Suppressor macrophage treated with lipopolysaccharide for 1 hour (primary cell): ENCODE measurements around the gene PPP1R9B.

Experiments used
- DNase-seq, 3 donors: peaks; one replicate each; pipeline ENCODE4 v3.0.0-alpha.2; 2020 to 2022

The PPP1R9B gene

DNA sequence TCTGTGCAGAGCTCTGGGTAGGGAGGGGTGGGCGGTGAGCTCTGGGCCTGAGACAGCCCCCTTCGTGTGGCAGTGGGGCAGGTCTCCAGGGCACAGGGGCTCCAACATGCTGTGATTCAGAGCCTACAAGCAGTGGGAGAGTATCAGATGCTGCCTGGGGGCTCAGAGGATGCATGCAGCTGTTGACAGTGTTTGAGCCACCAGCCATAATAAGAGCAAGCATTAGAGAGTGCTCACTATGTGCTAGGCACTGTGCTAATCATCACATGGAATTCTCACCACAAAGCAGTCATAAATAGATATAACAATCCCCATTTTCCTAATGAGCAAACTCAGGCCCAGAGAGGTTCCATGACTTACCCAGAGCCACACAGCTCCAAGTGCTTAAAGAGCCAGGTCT is 47.2 kb downstream of the PPP1R9B start:
- no peak for DNase-seq

DNA sequence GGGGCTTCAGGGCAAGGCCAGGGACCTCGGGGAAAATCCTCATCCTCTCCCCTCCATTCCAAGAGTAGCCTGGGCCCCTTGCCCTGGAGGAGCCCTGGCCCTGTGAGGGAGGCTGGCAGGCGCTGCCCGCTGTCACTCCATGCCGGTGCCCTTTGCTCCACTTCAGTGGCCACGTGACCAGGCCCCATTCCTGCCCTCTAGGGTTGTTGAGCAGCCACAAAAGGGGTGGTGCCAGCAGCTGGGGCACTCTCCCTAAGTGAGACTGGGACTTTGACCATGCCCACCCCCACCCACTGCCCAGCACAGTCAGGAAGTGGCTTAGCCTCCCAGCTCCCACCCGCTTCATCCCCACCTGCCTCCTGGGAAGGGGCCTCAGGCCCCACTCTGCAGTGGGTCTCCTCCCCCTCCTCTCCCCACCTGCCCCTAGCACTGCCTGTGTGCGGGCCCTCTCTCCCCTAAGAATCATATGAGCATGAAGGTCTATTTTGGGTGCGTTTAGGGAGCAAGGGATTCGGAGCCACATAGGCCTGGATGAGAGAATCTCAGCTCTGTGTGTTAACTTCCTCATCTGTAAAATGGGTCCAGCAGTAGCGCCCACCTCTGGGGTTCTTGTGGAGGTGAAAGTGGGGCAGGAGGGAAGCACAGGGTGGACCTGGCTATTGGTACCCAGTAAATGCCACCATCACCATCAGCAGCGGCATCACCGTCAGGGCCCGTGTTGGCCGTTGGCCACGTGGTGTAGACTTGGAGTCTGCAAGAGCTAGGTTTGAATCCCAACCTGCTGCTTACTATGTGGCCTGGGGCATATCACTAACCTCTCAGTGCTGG is 48.1 kb downstream of the PPP1R9B start:
- no peak for DNase-seq

DNA sequence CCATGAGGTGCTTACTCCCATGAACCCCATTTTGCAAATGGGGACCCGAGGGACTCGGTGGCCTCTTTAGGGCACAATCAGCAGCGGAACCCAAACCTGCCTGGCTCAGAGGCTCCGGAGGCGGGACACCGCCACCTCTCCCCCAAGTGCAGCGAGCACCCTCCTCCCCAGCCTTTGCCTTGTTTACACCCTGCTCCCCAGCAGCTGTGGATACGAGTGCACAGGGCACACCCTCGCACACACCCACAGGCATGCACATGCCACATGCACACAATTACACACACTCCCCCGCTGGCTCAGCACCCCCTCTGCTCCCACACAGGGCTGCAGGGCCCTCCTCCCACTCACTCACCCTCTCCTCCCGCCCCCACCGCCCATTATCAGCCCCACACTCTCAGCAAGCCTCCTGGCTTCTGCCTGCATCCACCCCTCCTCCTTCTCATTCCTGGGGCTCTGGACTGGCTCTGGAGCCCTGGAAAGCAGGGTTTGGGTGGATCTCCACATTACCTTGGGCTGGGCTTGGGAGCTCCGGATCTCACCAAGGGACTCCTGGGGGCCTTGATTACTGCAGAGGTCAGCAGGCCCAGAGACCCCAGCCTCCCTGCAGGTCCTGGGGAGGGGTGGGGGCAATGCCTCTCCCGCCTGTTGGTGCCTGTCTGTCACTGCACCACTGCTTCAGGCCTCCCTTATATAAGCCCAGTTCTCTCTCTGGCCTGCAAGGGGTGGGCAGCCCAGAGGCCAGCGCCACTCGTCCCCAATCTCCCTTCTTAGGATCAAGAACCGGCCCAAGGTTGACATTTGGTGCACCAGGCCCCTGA is 48.9 kb downstream of the PPP1R9B start:
- DNase-seq, result no peak

DNA sequence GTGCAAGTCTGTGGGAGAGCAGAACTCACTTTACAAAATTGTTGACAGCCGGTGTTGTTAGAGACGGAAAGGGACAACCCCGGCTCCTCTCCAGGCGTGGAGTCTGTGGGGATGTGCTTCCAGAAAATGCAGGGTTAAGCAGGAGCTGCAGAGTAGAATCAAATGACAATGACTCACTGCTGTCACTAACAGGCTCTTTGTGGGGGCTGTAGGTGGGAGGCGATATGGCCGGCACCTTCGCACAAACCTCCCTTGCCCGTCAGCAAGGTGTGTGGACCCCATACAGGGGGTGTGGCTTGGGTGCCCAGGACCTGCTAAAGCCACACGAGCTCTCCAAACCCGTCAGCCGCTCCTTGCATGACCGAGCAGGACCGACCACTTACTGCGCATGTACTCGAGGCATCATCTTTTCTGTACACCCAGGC is 49.5 kb downstream of the PPP1R9B start:
- no peak for DNase-seq

DNA sequence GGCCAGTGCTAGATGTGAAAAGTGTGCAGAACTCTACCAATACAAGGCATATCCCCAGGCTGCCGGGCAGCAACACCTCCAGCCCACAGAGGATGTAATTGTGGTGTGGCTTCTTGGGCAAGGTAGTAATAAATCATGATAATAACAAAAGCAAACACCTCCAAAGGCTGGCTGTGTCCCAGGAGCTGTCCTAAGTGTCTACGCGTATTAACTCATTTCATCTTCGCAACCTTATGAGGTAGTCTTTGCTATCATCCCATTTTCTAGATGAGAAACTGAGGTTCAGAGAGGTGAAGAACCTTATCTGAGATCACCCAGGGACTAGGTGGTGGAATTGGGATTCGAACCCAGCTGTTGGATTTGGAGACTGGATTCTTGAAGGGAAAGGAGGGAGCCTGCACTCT is 50.0 kb downstream of the PPP1R9B start:
- DNase-seq, result no peak

DNA sequence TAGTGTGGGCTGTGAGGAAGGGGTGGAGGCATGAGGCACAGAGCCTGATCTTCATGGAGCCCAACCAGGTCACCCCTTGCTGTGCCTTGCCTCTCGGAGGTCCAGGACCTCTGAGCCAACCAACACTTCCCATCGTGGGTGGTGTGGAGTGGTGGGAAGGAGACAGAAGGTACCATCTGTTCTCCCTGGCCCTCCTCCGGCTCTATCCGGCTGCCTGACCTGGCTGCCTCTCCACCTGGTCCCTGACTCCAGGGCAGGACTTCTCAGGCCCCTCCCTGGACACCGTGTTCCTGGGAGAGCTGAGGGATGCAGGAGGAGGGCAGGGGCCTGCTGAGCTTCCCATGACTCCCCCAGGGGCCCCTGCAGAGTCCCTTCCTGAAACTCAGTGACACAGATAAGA is 51.5 kb downstream of the PPP1R9B start:
- no peak for DNase-seq

DNA sequence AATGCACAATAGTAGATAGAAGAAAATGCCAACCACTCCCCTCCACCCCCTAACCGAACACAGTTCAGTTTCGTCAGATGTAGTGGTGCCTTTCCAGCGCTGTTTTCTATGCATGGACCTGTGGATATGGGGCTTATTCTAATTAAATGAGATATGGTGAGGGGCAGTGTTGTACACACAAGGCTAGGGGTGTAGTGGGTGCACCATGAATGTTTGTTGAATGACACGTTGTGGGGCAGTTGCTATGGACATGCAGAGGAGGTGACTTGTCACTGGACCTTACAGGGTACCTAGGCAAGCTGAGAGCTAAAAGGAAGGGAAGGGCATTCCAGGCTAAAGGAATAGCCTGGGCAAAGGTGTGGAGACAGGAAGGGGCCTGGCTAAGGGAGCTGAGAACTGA is 51.9 kb downstream of the PPP1R9B start:
- DNase-seq, result no peak

DNA sequence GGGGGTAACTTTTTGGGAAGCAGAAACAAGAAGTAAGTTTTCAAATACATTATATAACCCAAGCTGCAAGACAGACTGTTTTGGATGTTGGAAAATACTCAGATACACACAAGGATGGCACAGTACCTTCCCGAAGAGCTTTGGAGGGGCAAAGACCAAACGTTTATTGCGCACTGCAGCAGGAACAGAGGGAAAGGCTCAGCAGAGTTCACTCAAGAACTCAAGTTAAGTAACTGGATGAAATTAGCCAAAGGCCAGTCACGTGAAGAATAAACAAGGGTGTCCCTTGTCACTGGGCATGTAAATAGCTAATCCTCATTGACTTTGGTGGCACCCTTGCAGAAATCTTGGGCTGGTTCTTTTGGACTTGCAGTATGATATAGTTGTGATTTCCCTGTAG is 52.6 kb downstream of the PPP1R9B start:
- no peak for DNase-seq

DNA sequence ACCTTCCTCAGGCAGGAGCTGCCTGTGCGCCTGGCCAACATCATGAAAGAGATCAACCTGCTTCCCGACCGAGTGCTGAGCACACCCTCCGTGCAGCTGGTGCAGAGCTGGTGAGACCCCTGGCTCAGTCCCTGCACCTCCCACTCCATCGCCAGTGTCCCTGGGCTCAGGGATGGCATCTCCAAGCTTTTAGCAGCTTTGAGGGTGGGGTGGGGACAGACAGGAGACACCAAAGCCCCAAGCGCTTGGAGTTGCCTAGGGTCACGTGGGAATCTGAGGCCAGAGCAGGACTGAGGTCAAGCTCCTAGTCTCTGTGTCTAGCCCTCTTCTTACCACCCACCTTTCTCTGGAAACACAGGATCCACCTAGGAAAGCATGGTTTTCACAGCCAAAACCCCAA is 53.0 kb downstream of the PPP1R9B start:
- DNase-seq, result no peak

DNA sequence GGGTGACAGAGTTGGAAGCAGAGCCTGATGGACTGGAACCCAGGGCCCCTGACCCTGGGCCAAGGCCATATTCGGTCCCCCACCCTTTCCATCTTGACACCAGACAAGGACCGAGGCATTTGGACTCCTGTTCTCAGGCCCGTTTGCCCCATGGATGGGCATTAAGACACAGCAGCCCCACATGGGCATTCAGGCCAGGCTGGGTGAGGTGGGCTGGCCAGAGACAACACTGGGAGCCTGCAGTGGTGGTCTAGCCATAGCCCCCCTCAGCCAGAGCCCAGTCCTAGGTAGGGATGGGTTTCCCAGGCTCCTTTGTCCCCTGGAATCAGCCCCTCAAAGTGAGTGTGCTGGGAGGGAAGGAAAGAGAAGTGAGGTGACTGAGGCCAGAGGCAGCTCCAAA is 53.7 kb downstream of the PPP1R9B start:
- DNase-seq, result no peak

DNA sequence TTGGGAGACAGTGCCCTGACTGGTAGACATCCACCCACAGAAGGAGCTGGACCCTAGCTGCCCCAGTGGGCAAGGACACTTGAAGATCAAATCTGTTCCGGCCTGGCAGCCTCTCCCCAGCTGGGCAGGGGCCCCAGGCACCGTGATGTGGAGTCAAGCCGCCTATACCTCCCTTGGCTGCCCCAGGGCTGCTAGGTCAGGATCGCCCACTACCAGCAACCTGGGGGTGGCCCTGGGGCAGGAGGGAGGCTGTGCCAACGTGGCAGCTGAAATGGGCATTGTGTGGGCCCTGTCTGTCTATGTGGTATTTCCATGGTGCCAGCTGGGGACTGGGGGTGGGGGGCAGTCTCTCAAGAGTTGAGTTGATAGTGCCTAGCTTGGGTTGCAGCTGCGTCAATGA is 54.4 kb downstream of the PPP1R9B start:
- no peak for DNase-seq

DNA sequence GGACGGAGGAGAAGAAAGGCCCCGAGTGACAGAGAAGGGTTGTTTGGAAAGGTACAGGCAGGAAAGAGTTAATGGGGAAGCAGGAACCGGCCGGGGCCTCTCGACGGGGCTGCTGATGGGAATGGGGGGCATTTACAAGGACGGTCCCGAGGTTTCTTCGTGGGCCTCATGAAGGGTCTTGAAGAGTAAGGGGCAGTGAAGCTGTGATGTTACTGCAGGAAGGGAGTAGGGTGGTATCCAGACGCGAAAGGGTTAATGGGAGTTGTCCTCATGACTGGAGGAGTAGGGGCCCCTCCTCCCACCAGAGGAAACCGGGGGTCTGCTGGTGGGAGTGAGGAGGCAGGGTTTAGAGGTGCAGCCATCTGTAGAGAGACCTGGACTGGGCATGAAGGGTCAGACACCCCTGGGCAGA is 54.8 kb downstream of the PPP1R9B start:
- DNase-seq, result no peak

DNA sequence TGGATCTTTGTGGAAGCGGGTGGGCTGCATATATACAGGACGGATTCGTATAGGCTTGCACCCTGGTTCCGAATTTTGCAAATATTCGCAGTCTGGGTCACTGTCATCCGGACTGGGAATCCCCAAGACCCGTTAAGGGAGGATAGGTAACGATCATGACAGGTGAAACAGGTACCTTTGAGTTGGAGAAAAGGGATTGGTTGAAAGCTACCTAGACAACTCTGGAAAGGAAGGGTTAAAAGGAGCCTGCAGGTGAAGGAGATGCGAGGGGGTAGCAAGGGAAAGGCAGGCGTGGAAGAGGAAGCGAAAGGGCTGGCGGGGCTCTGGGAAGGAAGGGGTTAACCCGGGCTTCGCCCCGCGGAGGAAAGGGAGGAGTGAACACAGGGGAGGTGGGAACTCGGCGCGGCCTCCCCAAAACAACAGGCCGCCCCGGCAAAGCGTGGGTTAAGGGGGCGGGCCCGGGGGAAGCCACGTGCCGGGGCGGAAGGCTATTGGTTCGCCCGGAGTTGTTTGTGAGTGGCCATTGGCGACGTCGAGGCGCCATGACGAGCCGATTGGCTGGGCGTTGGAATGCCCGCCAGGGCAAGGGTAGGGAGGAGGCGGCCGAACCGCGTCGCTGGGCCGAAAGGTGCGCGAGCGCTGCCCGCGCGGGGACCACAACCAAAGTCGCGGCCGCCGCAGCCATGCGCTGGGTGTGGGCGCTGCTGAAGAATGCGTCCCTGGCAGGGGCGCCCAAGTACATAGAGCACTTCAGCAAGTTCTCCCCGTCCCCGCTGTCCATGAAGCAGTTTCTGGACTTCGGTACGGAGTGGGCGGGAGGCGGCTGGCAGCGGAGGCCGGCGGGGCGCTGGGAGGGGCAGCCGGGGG is 55.5 kb downstream of the PPP1R9B start, which contains the start of gene PDK2:
Gene PDK2 (plus strand): TSS at position 599 of the 867 bp plus-strand sequence. CDS start 85 bp downstream, at position 684.
- DNase-seq, result peak; percentile 96 to 97 (median 96)

DNA sequence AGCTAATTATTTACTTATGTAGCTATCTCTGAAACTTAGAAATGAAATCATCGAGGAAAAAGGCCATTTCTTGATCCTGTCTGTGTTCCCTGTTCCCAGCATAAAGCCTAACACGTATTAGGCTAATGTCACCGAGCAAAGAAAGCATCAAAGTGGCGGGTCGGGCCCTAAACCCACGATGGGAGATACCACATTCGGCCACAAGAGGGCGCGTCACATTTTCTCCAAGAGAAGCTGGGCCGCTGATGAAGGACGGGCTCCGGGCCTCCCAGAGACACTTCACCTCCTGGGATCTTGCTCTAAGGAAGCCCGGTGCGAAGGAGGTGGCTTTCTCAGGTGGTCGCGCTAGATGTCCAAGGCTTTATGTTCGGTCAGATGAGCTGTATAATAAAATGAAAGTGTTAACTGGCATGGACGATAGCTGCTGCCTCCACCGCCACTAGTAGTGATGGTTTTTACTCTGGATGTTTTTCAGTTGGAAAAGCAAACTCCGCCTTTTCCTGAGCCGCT is 56.2 kb downstream of the PPP1R9B start:
- peak; percentile 86 to 93 (median 92) for DNase-seq

DNA sequence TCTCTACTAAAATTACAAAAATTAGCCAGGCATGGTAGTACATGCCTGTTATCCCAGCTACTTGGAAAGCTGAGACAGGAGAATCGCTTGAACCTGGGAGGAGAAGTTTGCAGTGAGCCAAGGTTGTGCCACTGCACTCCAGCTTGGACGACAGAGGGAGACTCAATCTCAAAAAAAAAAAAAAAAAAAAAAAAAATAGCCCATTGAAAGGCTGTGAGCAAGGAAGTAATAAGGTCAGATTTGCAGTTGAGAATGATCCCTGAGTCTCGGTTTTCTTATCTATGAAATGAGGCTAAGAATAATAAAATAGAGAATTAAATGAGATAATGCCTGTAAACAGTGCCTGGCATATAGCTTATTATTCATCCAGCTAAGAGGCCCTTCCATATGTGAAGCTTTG is 56.7 kb downstream of the PPP1R9B start:
- no peak for DNase-seq

DNA sequence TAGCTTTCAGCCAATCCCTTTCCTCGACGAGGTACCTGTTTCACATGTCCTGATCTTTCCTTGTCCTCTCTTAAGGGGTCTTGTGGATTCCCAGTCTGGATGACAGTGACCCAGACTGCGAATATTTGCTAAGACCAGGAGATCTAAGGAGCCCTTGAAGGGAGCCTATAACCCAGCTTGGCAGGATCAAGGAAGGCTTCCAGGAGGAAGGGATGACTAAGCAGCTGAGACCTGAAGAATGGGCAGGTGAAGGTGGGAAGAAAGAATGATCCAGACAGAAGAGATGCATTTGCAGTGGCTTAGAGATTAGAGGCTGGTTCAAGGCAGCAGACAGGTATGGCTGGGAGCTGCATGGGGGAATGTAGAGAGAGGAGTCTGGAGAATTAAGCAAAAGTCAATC is 57.2 kb downstream of the PPP1R9B start:
- DNase-seq, result no peak

DNA sequence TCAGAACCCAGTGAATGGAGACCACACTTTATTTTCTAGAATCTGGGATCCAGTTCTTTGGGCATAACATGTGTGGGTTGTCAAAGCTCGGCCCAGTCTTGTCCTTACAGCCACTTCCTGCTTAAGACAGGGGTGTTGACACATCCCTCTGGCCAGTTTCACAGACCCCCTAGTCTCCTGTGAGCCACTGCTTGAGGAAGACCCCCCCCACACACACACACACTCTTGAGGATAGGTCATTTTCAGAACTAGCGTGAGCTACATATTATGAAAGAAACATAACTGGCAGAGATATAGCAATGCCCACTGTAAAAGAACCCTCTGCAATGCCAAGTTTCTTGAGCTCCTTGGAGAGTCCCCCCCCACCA is 58.6 kb downstream of the PPP1R9B start:
- no peak for DNase-seq

DNA sequence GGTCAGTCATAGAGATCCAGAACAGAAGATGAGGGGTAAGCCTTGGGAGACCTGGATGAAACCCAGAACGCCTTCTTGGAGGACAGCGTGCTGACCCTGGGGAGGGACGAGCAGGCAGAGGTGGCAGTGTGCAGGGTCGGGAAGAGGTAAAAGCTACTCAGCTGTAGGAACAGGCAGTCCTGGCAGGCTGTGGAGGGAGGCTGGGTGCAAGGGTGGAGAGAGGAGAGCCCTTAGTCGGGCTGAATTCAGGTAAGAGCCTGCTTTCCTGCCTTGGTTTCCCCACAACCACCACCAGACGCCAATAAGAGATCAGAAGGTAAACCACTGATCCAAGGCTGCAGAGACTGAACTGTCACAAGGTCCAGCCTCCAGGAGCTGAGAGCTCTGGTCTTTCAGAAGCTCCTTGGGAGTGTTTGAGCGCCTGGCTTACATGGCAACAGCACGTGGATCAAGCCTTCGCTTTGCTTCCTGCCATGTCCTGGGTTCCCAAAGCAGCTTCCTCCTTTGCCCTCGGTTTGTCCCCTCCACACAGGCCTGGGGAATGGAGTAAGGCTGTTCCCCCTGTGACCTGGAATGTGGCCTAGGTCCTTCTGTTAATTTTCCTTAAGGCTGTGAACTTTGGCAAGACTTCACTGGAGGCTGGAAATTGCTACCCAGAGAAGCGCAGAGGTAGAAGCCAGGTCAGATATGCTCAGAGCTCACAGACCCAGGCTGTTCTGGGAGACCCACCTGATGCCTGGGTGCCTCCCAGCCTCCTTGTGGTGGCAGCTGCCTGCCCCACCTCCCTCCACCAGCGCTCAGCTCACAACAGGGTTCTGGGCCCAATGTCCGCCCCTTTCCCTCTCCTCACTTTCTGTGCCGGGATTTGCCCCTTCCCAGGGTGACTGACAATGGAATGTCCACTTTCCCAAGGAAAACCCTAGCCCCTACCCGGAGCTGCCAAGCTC is 59.2 kb downstream of the PPP1R9B start:
- DNase-seq, result no peak

DNA sequence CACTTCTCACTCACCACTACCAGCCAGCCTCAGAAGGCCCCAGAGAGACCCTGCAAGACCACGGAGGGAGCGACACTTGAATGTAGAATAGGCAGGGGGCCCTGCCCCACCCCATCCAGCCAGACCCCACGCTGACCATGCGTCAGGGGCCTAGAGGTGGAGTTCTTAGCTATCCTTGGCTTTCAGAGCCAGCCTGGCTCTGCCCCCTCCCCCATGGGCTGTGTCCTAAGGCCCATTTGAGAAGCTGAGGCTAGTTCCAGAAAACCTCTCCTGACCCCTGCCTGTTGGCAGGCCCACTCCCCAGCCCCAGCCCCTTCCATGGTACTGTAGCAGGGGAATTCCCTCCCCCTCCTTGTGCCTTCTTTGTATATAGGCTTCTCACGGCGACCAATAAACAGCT is 60.4 kb downstream of the PPP1R9B start:
- no peak for DNase-seq

DNA sequence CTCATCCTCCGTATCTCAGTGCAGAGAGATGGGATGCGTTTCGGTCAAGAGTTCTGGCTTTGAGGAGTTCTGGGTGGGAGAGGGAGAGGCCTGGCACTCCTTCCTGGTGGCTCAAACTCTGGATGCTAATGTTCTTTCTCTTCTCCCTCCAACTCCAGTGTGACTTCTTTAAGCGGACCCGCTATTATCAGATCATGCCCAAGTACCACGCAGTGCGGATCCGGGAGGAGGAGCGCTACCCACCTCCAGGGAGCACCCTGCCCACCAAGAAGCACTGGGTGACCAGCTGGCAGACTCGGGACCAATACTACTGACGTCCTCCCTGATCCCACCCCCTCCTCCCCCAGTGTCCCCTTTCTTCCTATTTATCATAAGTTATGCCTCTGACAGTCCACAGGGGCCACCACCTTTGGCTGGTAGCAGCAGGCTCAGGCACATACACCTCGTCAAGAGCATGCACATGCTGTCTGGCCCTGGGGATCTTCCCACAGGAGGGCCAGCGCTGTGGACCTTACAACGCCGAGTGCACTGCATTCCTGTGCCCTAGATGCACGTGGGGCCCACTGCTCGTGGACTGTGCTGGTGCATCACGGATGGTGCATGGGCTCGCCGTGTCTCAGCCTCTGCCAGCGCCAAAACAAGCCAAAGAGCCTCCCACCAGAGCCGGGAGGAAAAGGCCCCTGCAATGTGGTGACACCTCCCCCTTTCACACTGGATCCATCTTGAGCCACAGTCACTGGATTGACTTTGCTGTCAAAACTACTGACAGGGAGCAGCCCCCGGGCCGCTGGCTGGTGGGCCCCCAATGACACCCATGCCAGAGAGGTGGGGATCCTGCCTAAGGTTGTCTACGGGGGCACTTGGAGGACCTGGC is 61.3 kb downstream of the PPP1R9B start:
- no peak for DNase-seq
